GM19397 (cell line): ENCODE data around the gene FGGY.
"Not testable (repeated sequence)": the region's sequence is repeated elsewhere in the genome, so short reads cannot be mapped to it uniquely, and the experiment has no call there.

Experiments used
- ATAC-seq: cut with Tn5 transposase; IDR thresholded peaks from one replicate; pipeline ENCODE4 v1.9.1; 2021; ENCODE audit warnings: mild to moderate bottlenecking, moderate library complexity; ENCODE audit not compliant: unreplicated experiment

FGGY gene

DNA sequence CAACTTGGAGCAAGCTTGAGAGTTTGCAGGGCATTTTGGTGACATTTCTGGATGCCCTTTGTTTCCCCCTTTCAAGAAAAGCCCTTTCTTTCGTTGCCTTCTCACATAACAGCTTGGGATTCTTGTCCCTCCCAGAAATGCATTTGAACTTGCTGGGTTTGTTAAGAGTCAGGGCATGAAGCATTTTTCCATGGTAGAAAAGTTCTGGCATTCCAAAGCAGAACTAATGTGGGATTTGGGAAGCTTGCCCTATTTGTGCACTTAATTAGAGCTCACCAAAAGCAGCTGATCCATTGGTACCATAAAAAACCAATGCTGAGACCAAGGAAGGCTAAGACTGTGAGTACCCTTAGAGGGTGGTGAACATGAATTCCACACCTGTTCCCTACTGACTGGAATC lies 418.1 kb downstream of the FGGY start:
- ATAC-seq, result no peak

- no peak for ATAC-seq
Measured at GRCh38 chr1:59716832-59717231, 419.9 kb downstream of the FGGY start.

GRCh38 chr1:59718064-59718988 lies 421.4 kb downstream of the FGGY start:
- no peak for ATAC-seq

DNA sequence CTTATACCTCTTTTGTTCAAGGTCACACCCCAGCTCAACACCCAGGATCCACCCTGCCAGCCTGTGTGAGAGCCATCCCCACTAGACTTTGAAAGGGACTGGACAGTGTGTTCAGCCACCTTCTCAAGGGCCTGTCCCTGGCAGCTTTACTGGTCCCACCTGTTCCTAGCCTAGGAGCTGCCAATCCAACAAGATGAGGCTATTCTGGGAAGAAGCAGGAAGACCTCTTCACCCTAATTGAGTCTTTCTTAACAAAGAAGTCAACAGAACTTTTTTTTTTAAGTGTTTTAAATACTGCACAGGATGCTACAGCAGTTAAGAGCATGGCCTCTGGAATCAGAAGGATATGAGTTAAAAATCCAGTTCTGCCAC lies 422.1 kb downstream of the FGGY start:
- no peak for ATAC-seq

GRCh38 chr1:59720326-59721115 lies 423.6 kb downstream of the FGGY start:
- ATAC-seq, result no peak

DNA sequence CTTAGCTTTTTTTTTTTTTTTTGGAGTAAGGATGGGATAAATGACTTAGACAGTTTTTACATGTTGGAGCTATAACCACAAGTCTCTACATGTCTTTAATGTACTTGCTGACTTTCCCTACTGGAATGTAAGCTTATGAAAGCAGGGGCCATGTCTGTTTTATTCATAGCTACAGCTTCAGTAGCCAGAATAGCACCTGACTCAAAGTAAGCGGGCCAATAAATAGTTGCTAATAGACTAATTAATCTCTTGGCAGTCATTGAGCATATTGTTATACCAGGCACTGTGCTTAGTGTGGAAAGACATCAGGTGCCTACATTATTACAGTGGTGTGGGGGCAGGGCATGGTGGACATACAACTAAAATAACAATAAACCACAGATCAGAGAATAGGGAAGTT lies 433.4 kb downstream of the FGGY start:
- no peak for ATAC-seq

DNA sequence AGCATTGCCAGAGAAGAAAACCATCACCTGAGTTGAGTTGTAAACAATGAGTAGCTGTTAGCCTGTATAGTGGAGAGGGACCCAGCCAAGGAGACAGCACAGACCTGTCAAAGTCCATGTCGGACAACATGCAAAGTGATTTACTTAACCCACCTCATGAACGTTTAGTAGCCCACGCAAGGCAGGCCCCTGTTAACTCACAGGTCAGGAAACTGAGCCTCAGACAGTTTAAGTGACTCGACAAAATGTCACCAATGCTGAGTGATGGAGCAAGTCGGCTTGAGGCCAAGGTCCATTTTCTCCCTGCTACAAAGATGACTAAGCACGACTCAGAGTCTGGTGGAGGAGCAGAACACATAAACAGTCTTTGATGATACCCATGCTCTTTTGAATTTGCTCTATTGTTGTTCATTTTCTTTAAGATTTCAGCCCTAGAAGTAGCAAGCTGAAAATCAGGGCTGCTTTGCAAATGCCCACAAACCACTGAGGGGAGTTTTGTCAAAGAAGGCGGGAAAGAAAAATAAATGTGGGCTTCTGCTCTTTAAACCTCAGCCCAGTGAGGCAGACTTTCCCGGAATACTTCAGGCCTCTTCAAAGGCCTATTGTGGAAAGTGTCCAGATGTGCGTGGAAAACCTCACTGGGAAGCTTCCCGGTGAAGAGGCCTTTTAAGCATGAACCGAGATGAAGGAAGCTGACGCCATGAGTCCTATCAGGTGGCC lies 434.0 kb downstream of the FGGY start:
- no peak for ATAC-seq

DNA sequence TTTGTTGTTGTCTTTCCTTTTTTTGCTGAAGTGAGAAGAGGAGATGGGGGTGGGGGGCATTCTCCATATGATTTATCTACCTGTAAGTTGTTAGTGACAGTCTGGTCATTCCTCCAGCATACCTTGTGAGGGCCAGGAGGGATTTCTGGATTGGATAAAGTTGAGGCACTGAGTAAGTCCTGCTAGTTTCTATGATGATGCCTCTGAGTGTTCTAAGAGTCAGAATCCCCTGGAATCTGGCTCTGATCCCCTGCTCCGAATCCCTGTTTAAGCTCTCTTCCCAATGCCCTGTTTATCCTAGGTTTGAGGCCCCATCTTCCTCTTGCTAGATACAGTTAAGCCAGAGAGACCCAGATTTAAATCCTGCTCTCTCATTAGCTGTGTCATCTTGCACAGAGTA lies 434.7 kb downstream of the FGGY start:
- no peak for ATAC-seq

DNA sequence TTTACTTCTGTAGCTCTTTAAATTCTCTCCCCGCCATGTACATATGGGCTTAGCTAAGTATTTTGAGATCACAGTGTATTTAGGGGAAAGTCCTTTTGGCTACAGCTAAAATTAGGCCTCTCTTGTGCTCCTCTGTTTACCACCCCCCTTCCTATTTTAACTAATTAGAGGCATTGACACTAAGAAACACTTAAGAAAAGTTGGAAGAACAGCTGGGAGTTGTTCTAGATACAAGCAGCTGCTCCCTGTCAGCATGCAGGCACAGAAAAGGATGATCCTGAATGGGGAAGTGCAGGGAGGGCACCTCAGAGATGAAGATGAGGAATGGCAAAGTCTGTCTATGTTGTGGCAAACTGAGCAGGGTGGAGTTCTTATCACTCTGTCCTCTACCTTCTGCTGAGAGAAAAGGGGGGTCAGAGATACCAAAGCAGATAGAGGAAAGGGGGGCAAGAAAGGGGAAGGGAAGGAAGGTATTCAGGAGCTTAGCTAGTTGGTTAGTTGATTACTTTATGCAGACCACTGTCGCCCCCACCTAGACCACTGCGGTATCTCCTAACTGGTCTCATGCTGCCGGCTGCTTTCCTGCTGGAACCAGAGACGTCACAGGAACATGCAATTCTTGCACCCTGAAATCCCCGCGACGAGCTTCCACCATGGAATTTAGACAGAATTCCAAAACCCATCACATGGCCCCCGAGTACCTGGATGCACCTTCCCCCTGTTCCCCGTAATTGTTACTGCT lies 435.5 kb downstream of the FGGY start:
- ATAC-seq, result no peak

- no peak for ATAC-seq
Measured at GRCh38 chr1:59733443-59734141, 436.7 kb downstream of the FGGY start.

GRCh38 chr1:59735927-59736326 lies 439.0 kb downstream of the FGGY start:
- not testable (repeated sequence) for ATAC-seq

GRCh38 chr1:59736744-59737143 lies 439.9 kb downstream of the FGGY start:
- ATAC-seq, result no peak

DNA sequence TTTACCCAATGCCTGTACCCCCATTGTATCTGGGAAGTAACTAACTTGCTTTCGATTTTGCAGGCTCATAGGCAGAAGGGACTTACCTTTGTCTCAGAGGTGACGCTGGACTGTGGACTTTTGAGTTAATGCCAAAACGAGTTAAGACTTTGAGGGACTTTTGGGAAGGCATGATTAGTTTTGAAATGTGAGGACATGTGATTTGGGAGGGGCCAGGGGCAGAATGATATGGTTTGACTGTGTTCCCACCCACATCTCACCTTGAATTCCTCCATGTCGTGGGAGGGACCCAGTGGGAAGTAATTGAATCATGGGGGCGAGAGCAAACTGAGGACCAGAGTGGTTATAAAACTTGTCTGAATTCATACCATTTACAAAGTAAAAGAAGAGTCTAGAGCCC lies 440.7 kb downstream of the FGGY start:
- ATAC-seq, result no peak

GRCh38 chr1:59738152-59738551 lies 441.3 kb downstream of the FGGY start:
- ATAC-seq, result no peak

DNA sequence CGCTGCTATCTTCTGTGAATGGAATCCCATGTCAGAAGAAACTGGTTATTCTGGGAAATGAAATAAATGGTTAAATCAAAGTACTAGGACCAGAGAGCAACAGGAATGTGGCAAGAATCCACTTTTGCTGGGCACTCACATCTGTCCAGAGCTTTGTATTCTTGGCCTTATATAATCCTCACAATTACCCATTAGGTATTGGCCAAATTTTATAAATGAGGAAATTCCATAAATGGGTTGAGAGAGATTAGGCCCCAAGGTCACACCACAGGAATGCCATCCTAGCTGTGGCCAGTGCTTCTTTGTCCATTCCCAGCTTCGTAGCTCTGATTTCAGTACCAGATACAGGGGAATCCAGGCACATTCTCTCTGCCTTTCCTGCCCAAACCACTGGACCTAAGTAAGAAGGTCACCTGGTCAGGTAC lies 441.7 kb downstream of the FGGY start:
- ATAC-seq, result no peak

DNA sequence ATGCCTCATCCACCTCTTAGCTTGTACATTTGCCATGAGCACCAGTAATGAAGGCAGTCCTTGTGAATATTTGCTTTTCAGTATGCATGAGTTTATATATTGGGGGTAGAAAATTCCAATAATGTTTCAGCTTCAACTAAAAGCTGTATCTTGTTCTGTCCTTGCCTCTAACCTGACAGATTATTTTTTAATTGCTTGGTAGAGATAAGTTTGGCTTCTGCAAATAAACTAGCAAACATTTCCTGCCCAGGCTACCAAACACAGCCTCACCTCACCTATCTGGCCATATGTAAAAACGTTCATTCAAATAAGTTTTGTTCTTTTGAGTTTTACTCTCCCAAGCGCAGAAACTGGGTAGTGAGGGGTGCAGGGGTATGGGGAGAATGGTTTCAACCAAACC lies 442.2 kb downstream of the FGGY start:
- no peak for ATAC-seq

- no peak for ATAC-seq
Measured at GRCh38 chr1:59742526-59742925, 445.6 kb downstream of the FGGY start.

- ATAC-seq, result no peak
Measured at GRCh38 chr1:59743324-59744091, 446.6 kb downstream of the FGGY start.

- ATAC-seq, result no peak
Measured at GRCh38 chr1:59747420-59748024, 450.6 kb downstream of the FGGY start.
